Measurements from ENCODE around the gene PLXNA2.

The PLXNA2 gene

DNA sequence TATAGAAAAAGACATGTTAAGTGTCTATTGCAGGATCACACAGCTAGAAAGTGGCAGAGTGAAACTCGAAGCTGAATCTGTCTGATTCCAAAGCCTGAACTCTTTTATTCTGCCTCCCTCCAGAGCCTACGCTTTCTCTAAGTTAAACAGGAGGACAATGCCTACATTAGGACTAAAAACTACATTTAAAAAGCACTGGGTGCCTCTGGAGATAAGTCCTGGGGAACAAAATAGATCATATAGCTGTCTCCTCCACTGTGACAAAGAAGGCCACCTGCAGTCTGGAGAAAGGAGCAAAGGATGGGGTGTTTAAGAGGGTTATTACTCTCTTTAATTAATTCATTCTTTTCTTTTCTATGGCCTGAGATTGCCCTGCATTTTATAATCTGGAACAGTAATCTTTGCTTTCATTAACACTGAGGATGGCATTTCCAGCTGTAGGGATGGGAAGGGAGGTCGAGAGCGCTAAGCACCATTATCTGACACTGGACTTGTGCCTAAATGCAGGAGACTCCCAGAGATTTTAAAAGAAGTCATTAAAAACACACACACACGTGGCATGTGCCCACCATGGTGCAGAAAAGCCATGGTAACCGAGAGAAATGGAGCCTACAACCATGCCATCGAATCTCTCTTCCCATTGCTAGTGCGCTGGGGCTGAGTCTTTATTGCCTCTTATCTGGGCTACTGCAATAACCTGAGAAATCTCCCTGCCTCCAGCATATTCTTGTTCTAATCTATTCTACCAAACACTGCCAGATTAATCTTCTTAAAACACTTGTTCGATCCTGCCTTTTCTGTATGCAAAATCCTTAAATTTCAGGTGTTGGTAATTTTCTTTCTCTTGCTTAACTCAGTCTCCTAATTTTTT is 92.2 kb downstream of the PLXNA2 start:
- TF ChIP-seq BACH2 (CRISPR knock-in tag; IDR thresholded peaks at IDR 0.05; ENCODE audit: borderline replicate concordance) (no peak), GLIS3 (CRISPR knock-in tag; IDR thresholded peaks at IDR 0.05) (no peak), ISL1 (CRISPR knock-in tag; IDR thresholded peaks at IDR 0.05) (no peak), CSDC2 (CRISPR knock-in tag; IDR thresholded peaks at IDR 0.05) (no peak), ESRRG (CRISPR knock-in tag; IDR thresholded peaks at IDR 0.05) (no peak), RARB (CRISPR knock-in tag; IDR thresholded peaks at IDR 0.05) (no peak), ZNF70 (CRISPR knock-in tag; IDR thresholded peaks at IDR 0.05) (no peak), TCF4 (CRISPR knock-in tag; IDR thresholded peaks at IDR 0.05; ENCODE audit: borderline replicate concordance) (no peak), CREB5 (CRISPR knock-in tag; IDR thresholded peaks at IDR 0.05; ENCODE audit: low read depth) (no peak), ZFP3 (CRISPR knock-in tag; IDR thresholded peaks at IDR 0.05) (no peak)
- TF ChIP-seq, protein P1, sequence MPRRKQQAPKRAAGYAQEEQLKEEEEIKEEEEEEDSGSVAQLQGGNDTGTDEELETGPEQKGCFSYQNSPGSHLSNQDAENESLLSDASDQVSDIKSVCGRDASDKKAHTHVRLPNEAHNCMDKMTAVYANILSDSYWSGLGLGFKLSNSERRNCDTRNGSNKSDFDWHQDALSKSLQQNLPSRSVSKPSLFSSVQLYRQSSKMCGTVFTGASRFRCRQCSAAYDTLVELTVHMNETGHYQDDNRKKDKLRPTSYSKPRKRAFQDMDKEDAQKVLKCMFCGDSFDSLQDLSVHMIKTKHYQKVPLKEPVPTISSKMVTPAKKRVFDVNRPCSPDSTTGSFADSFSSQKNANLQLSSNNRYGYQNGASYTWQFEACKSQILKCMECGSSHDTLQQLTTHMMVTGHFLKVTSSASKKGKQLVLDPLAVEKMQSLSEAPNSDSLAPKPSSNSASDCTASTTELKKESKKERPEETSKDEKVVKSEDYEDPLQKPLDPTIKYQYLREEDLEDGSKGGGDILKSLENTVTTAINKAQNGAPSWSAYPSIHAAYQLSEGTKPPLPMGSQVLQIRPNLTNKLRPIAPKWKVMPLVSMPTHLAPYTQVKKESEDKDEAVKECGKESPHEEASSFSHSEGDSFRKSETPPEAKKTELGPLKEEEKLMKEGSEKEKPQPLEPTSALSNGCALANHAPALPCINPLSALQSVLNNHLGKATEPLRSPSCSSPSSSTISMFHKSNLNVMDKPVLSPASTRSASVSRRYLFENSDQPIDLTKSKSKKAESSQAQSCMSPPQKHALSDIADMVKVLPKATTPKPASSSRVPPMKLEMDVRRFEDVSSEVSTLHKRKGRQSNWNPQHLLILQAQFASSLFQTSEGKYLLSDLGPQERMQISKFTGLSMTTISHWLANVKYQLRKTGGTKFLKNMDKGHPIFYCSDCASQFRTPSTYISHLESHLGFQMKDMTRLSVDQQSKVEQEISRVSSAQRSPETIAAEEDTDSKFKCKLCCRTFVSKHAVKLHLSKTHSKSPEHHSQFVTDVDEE (CRISPR knock-in tag; IDR thresholded peaks at IDR 0.05): no peak
- TF ChIP-seq, protein P2, sequence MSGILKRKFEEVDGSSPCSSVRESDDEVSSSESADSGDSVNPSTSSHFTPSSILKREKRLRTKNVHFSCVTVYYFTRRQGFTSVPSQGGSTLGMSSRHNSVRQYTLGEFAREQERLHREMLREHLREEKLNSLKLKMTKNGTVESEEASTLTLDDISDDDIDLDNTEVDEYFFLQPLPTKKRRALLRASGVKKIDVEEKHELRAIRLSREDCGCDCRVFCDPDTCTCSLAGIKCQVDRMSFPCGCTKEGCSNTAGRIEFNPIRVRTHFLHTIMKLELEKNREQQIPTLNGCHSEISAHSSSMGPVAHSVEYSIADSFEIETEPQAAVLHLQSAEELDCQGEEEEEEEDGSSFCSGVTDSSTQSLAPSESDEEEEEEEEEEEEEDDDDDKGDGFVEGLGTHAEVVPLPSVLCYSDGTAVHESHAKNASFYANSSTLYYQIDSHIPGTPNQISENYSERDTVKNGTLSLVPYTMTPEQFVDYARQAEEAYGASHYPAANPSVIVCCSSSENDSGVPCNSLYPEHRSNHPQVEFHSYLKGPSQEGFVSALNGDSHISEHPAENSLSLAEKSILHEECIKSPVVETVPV (CRISPR knock-in tag; IDR thresholded peaks at IDR 0.05): no peak
- no peak for ATAC-seq

DNA sequence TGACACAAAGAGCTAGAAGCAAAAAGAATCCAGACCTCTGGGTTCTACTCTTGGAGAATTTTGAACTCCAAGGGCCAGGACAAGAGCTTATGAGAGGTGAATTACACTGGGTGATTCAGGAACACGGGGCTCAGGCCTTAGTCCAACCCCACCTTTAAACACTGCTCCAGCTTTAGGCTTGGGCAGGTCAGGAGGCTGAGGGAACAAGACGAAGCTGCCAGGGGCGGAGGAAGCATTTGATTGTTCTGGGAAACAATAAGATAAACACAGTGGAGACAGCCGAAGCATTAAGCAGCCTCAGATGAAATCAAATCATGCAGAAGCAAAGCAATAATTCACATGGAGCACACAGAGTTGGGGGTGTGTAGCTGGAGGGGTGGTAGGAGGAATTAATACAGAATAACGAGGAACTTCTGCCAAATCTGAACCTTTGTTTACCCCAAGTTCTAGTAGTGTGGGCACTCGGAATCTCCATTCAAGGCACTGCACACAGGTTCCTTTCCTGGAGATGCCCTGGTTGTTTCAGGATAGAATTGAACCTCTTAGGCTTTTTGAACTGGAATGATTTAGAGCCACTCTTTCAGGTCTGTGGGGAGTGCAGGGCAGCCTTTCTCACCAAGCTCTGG is 93.2 kb downstream of the PLXNA2 start:
- no peak for TF ChIP-seq SNAI2 (CRISPR knock-in tag; IDR thresholded peaks at IDR 0.05)
- no peak for TF ChIP-seq ZNF8 (CRISPR knock-in tag; IDR thresholded peaks at IDR 0.05)
- TF ChIP-seq CREB5 (CRISPR knock-in tag; IDR thresholded peaks at IDR 0.05; ENCODE audit: low read depth): no peak
- TF ChIP-seq ZC3H10 (CRISPR knock-in tag; IDR thresholded peaks at IDR 0.05): no peak
- no peak for TF ChIP-seq ESRRG (CRISPR knock-in tag; IDR thresholded peaks at IDR 0.05)
- no peak for TF ChIP-seq OSR1 (CRISPR knock-in tag; IDR thresholded peaks at IDR 0.05)
- TF ChIP-seq CSDC2 (CRISPR knock-in tag; IDR thresholded peaks at IDR 0.05): no peak
- TF ChIP-seq ARNTL (CRISPR knock-in tag; IDR thresholded peaks at IDR 0.05; ENCODE audit: borderline replicate concordance, low read depth): no peak
- no peak for TF ChIP-seq BACH2 (CRISPR knock-in tag; IDR thresholded peaks at IDR 0.05; ENCODE audit: borderline replicate concordance)
- TF ChIP-seq ISL1 (CRISPR knock-in tag; IDR thresholded peaks at IDR 0.05): no peak
- TF ChIP-seq ZFP30 (CRISPR knock-in tag; IDR thresholded peaks at IDR 0.05): no peak
- TF ChIP-seq RARB (CRISPR knock-in tag; IDR thresholded peaks at IDR 0.05): no peak
- no peak for TF ChIP-seq ZFP3 (CRISPR knock-in tag; IDR thresholded peaks at IDR 0.05)
- no peak for TF ChIP-seq POU6F1 (CRISPR knock-in tag; IDR thresholded peaks at IDR 0.05; ENCODE audit: borderline replicate concordance, low read depth)
- TF ChIP-seq TCF4 (CRISPR knock-in tag; IDR thresholded peaks at IDR 0.05; ENCODE audit: borderline replicate concordance): no peak
- no peak for TF ChIP-seq PPARA (CRISPR knock-in tag; IDR thresholded peaks at IDR 0.05; ENCODE audit: borderline replicate concordance)
- ATAC-seq: no peak
